T47D (cell line): ENCODE results near the gene HOXA3.

Experiments
- DNase-seq, 2 experiments: peaks; one replicate each; pipeline versions ENCODE4 v3.0.0 to v3.0.0-alpha.2; 2011 to 2012; ENCODE audit warnings: low read depth in 1 of 2, low spot score in 1 of 2
- JUND ChIP-seq: IDR thresholded peaks from 2 replicates; pipeline ENCODE4 v1.6.1; 2012; ENCODE audit warnings: low read depth
- in situ Hi-C: cut with HindIII; loops from 2 replicates; pipeline ENCODE4 v1.10.0; 2016; ENCODE audit warnings: low sequenced_read_pairs, low pct_unique_long_range_greater_than_20kb

The HOXA3 gene

GRCh38 chr7:27143023-27143949, 9.1 kb downstream of the HOXA3 start, which contains the start of gene HOXA5:
HOXA5 (minus strand) TSS chr7:27143681; CDS start chr7:27143607, 74 bp downstream.
- no peak for TF ChIP-seq JUND
- in situ Hi-C loops, result no loop called here
- no peak for DNase-seq

DNA sequence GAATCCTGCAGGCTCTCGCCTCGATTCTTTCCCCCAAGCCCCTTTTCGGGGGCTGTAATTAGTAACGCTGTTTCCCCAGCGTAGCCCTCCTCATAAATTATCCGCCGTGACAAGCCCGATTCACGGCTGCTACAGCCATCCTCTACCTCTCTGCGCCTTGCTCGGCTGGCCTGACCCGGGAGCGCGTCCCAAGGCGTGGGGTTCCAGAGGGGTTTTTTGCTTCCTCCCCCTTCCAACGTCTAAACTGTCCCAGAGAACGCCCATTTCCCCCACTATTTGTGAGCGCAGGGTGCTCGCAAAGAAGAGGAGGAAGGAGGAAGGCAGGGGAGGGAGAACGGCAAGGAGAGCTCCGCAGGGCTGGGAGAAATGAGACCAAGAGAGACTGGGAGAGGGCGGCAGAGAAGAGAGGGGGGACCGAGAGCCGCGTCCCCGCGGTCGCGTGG, 9.8 kb downstream of the HOXA3 start:
- in situ Hi-C loops, result no loop called here
- no peak for DNase-seq

DNA sequence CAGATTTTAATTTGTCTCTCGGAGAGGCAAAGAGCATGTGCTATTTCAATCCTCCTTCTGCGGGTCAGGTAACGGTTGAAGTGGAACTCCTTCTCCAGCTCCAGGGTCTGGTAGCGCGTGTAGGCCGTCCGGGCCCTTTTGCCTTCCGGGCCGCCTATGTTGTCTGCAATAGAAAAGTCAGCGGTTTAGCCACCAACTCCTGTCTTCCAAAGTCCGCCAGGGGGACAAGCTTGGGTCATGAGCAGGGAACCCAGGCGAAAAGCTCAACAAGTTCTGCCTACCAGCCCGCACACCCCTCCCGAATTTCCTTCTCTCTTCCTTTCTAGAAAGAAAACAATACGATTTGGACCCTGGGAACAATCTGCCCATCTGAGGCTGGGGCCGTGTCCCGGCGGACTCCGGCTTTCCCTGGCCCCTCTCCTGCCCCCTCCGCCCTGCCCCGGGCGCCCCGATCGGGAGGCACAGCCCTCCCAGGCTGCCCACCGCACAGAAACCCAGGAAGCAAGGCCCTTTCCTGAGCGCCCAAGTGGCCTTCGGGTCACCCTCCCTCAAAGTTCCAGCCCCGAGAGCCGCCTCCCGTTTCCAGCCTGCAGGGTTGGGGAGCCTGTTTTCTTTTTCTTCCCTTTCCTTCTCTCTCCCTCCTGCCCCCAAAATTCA, 10.3 kb downstream of the HOXA3 start:
- no peak for TF ChIP-seq JUND
- DNase-seq, result no peak
- in situ Hi-C loops, result no loop called here

More for the DNA sequence above, 9.8 kb downstream of the HOXA3 start:
- no peak for TF ChIP-seq JUND

GRCh38 chr7:27141137-27141922, 11.1 kb downstream of the HOXA3 start:
- no peak for TF ChIP-seq JUND
- in situ Hi-C loops, result no loop called here
- no peak for DNase-seq

DNA sequence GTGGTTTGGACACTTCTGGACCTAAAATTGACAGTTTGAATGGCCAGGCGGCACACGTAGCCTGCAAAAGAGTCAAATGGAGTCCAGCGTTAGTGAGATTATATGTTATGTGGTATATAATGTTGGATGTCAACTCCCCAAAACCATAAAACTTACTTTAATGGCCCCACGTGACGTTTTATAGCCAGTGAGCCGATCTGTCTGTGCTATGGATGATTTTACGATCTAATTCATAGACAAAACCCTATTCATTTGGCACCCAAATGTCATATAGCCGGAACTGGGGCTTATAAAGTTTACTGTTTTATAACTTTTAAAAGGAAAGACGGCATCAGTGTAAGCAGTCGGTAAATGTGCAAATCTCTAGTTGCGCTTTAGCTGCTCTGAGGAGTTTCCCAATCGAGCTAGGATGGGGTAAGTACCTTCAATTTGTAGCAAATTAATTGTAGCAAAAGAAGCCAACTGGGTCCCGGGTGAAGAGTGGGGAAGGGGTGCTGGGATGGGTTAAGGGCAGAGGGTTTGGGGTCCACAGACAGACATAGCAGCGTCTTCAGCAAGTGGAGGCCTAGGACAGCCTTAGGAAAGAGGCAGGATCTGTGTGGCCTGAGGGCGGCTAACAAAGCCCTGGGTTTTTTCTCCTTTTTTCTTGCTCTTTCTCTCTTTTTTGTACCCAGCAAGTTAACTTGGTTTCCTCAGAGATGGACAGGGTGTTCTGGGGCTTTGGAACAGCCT, 12.1 kb downstream of the HOXA3 start:
- no peak for TF ChIP-seq JUND
- in situ Hi-C loops, result no loop called here
- DNase-seq, result no peak

DNA sequence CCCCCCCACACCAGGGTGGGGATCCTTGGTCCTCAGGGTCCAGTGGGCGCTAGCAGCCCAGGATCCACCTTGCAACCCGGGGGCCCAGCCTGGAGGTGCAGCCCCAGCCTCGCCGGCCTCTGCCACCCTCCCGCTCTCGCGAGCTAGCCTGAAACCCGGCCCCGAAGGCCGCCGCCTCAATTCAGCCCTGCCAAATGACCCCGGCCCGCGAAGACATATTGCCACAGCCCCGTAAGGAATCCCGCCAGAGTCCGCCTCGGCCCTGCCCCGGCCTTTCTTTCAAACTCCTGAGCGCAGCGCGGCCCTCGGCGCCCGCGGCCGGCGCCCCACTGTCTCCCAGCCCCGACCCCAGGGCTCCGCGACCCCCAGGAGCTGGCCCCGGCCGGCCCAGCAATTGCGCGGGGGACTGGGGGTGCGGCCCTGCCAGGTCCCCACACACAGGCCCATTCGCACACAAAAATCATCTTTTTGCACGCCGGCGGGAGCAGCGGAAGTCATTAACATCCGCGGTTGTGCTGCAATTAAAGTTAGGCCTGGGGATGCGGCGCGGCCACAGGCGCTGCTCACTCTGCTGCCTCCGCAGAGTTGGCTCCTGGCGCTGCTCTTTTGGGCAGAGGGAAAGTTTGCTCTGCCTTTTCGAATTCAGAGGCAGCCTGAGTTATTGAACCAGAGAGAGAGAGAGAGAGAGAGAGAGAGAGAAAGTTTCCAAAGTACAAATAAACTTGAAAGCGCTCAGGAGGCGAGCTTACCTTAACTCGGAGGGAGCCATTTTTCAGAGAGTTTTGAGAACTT, 12.9 kb downstream of the HOXA3 start:
- in situ Hi-C loops, result no loop called here
- TF ChIP-seq JUND, result no peak
- DNase-seq, result no peak

DNA sequence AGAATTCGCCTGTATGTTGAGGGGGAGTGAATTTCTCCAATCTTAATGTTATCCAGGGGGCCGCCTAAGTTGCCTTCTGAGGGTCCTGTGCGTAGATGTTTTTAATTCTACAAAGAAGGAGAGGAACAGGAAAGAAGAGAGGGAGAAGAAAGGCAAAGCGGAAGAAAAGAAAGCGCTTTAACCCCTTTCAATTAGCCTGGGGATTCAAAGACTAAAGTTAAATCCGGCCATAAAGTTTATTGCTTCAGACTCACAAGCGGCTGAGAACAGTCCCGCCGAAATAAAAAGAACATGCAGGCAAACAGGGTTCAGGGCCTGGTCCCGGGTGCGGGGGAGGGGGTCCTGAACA, 13.4 kb downstream of the HOXA3 start:
- in situ Hi-C loops, result no loop called here
- no peak for TF ChIP-seq JUND

DNA sequence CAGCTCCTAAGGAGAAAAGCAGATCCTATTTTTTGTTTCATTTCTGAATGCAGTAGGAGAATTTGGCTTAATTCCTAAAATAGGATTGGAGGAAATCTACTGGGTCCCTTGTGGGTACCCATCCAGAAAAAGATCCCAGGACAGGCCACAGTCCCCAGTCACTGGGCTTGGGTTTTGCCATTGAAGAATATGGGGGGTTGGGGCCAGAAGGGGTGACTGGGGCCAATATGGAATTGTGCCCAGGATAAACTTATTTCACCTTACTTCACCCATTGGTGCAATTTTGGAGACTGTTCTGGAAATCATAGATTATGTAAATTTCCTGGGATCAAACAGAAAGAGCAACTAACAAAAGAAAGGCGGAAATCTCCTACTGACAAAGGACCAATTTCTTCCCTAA, 13.9 kb downstream of the HOXA3 start:
- in situ Hi-C loops, result no loop called here
- TF ChIP-seq JUND, result no peak
- no peak for DNase-seq

More for the DNA sequence above, 13.4 kb downstream of the HOXA3 start:
- no peak for DNase-seq

GRCh38 chr7:27137640-27138315, 14.6 kb downstream of the HOXA3 start:
- no peak for DNase-seq
- no peak for TF ChIP-seq JUND
- in situ Hi-C loops, result no loop called here

GRCh38 chr7:27134392-27134791, 18.0 kb downstream of the HOXA3 start:
- in situ Hi-C loops, result no loop called here
- no peak for DNase-seq
- no peak for TF ChIP-seq JUND
